Fibroblast of mammary gland (primary cell): ENCODE data around the gene MRPL43.

ENCODE experiments used
- DNase-seq: peaks from one replicate; pipeline ENCODE4 v3.0.0-alpha.2; 2010; ENCODE audit warnings: low read depth
- H3K4me3 ChIP-seq: 2 replicates; pipeline ENCODE4 v1.5.1; 2011; ENCODE audit warnings: low read depth, mild to moderate bottlenecking, low read length, moderate library complexity; ENCODE audit not compliant: control insufficient read depth
- TF ChIP-seq, protein P1 (sequence below): conservative IDR thresholded peaks from 2 replicates; pipeline ENCODE4 v1.5.1; 2011; ENCODE audit warnings: low read depth, low read length, inconsistent platforms; ENCODE audit not compliant: control insufficient read depth, insufficient read depth

Gene MRPL43

DNA sequence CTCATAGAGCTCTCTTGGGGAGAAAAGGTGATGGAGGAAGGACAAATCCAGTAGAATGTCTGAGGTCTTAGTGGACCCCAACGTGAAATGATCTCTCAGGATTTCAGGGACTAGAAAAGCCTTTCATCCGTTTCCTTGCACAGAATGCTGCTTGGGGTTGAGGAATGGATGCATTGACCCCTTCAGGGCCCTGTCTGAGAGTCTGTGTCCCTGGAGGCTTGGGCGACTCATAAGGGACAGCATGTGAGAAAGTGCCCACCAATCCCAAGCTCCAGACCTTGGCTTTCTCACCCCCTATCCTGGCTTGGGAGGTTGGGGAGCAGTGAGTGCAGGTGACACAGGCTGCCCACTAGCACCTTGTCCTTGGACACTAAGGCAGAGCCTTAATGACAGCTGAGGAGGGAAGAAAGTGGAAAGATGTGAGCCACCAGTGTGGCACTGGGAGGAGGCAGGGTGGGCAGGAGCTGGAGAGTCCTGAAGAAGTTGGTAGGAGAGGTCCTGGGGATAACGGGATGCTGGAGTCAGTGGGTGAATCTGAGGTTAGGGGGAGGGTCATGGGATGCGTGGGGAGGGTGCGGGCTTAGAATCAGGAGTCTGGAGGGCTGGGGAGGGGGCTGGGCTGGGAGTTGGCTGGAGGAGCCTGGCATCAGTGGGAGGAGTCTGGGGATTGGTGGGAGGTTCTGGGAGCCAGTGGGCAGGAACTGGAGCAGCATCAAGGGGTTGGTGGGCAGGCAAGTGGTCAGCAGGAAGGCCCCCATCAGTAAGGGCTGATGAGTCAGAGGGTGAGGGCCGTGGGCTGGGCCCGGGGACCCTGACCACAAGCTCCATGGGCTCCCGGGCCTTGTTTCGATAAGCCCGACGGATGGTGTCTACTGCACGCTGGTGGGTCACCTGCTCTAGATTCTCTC is 20.9 kb upstream of the MRPL43 start:
- no peak for DNase-seq
- H3K4me3 ChIP-seq, result no peak overlapping the region
- TF ChIP-seq, protein P1, sequence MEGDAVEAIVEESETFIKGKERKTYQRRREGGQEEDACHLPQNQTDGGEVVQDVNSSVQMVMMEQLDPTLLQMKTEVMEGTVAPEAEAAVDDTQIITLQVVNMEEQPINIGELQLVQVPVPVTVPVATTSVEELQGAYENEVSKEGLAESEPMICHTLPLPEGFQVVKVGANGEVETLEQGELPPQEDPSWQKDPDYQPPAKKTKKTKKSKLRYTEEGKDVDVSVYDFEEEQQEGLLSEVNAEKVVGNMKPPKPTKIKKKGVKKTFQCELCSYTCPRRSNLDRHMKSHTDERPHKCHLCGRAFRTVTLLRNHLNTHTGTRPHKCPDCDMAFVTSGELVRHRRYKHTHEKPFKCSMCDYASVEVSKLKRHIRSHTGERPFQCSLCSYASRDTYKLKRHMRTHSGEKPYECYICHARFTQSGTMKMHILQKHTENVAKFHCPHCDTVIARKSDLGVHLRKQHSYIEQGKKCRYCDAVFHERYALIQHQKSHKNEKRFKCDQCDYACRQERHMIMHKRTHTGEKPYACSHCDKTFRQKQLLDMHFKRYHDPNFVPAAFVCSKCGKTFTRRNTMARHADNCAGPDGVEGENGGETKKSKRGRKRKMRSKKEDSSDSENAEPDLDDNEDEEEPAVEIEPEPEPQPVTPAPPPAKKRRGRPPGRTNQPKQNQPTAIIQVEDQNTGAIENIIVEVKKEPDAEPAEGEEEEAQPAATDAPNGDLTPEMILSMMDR, result no peak

DNA sequence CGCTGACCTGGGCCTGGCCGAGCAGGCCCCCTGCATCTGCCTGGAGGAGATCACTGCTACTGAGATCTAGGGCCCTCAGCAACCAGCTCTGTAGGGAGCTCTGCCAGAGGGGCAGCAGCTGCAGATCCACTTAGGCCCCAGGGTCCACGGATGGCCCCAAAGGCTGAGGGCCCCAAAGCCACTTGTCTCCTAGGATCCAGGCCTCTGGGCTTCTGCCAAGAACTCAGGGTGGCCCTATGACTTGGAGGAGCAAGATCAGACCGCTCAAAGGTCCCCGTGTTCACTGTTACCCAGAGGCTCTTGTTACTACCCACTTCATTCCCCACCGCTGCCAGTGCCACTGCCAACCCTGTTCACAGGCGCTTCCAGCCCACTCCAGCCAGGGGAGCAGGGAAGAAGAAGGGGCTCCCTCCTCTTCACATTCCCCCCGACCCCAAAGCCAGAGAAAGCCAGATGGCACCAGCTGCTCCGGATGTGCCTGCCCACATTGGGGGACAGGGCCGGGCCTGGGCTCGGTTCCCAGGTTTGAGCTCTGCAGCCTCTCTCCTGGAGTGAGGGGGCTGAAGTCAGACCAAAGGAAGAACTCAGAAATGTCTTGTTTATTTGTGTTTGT is 19.9 kb upstream of the MRPL43 start:
- TF ChIP-seq, protein P1, result no peak
- DNase-seq, result no peak
- no peak overlapping the region for H3K4me3 ChIP-seq

DNA sequence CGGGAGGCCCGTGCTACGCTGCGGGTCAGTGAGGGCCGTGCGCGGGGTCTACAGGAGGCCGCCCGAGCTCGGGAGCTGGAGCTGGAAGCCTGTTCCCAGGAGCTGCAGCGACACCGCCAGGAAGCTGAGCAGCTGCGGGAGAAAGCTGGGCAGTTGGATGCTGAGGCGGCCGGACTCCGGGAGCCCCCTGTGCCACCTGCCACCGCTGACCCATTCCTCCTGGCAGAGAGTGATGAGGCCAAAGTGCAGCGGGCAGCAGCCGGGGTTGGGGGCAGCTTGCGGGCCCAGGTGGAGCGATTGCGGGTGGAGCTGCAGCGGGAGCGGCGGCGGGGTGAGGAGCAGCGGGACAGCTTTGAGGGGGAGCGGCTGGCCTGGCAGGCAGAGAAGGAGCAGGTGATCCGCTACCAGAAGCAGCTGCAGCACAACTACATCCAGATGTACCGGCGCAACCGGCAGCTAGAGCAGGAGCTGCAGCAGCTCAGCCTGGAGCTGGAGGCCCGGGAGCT is 19.3 kb upstream of the MRPL43 start:
- TF ChIP-seq, protein P1, result no peak
- no peak overlapping the region for H3K4me3 ChIP-seq
- no peak for DNase-seq

DNA sequence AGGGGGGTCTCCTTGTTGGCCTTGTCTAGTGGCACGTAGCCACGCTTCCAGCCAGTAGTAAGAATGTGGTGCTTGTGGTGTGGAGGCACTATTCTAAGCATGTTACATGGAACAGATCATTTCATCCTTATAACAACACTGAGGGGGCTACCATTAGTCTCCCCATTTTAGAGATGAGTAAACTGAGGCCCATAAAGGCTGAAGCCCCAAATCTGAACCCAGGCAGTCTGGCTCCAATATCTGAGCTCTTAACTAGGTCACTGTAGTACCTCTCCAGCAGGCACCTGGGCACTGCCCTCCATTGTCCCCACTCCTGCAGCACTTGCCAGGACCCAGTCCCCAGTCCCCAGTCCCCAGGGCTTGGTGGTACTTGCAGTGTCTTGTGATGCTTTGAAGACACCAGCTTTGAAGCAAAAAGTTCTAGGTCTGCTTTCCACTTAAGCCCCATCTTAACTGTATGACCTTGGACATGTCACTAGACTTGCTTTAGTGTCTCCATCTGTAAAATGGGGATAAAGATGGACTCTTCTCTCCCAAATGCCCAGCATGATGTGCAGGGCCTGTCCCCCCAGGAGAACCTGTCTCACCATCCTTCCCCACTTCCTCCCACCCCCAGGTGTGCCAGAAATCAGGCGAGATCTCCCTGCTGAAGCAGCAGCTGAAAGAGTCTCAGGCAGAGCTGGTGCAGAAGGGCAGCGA is 18.7 kb upstream of the MRPL43 start:
- no peak for DNase-seq
- no peak overlapping the region for H3K4me3 ChIP-seq
- TF ChIP-seq, protein P1, result no peak

DNA sequence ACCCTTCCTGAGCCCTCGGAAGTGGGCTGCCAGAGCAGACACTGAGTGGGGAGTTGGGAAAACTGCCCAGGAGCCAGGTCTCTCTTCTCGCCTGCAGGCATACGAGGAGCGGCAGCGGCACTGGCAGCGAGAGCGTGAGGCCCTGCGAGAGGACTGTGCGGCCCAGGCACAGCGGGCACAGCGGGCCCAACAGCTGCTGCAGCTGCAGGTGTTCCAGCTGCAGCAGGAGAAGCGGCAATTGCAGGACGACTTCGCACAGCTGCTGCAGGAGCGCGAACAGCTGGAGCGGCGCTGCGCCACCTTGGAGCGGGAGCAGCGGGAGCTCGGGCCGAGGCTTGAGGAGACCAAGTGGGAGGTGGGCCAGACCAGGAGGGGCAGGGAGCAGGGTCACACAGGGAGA is 18.1 kb upstream of the MRPL43 start:
- H3K4me3 ChIP-seq, result no peak overlapping the region
- DNase-seq, result no peak
- TF ChIP-seq, protein P1, result no peak

DNA sequence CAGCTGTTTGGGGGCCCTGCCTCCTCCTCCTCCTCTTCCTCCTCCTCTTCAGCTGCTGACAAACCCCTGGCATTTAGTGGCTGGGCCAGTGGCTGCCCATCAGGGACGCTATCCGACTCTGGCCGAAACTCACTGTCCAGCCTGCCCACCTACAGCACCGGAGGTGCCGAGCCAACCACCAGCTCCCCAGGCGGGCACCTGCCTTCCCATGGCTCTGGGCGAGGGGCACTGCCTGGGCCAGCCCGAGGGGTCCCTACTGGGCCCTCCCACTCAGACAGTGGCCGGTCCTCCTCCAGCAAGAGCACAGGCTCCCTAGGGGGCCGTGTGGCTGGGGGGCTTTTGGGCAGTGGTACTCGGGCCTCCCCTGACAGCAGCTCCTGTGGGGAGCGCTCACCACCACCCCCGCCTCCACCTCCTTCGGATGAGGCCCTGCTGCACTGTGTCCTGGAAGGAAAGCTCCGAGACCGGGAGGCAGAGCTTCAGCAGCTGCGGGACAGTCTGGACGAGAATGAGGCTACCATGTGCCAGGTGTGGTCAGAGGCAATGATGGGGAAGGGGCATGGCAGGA is 16.4 kb upstream of the MRPL43 start:
- no peak for DNase-seq
- TF ChIP-seq, protein P1, result no peak
- no peak overlapping the region for H3K4me3 ChIP-seq
